Jurkat, Clone E6-1 (cell line): ENCODE measurements around the gene SF3A2.

Experiments
- DNase-seq: peaks from one replicate; pipeline ENCODE4 v3.0.0-alpha.2; 2011; ENCODE audit warnings: low read depth, low spot score
- H3K4me3 ChIP-seq: 2 replicates; pipeline ENCODE4 v1.5.1; 2011; ENCODE audit warnings: mild to moderate bottlenecking, low read length, control low read depth, moderate library complexity

Gene SF3A2

DNA sequence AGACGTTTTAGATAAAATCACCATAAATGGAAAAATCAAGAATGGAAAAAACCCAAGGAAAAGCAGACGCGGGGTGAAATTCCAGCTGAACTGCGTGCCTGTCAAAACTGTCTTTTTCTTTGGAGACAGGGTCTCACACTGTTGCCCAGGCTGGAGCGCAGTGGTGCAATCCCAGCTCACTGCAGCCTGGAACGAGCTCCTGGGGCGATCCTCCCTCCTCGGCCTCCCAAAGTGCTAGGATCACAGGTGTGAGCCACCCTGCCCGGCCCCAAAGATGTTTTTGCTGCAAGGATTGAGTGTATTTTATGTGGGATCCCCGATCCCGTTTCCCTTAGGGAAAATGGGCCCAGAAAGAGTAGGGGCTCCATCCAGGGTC lies 46.2 kb downstream of the SF3A2 start:
- H3K4me3 ChIP-seq = no peak overlapping the region
- no peak for DNase-seq

DNA sequence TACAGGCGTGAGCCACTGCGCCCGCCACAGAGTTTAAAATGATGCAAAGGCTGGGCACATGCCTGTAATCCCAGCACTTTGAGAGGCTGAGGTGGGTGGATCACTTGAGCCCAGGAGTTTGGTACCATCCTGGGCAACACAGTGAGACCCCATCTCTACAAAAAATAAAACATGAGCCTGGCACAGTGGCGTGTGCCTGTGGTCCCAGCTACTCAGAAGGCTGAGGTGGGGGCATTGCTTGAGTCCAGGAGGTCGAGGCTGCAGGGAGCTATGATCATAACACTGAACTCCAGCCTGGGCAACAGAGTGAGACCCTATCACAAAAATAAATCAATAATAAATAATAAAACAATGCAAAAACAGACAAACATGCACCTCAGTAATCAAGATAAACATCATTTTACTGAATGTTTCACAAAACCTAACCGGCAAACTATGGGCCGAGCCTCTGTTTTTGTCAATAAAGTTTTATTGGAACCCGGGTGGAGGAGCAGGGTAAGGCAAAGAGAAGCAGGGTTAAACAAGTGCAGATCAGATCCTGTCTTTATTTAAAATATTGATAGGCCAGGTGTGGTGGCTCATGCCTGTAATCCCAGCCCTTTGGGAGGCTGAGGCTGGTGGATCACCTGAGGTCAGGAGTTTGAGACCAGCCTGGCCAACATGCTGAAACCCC lies 47.3 kb downstream of the SF3A2 start:
- DNase-seq = no peak
- H3K4me3 ChIP-seq = no peak overlapping the region

DNA sequence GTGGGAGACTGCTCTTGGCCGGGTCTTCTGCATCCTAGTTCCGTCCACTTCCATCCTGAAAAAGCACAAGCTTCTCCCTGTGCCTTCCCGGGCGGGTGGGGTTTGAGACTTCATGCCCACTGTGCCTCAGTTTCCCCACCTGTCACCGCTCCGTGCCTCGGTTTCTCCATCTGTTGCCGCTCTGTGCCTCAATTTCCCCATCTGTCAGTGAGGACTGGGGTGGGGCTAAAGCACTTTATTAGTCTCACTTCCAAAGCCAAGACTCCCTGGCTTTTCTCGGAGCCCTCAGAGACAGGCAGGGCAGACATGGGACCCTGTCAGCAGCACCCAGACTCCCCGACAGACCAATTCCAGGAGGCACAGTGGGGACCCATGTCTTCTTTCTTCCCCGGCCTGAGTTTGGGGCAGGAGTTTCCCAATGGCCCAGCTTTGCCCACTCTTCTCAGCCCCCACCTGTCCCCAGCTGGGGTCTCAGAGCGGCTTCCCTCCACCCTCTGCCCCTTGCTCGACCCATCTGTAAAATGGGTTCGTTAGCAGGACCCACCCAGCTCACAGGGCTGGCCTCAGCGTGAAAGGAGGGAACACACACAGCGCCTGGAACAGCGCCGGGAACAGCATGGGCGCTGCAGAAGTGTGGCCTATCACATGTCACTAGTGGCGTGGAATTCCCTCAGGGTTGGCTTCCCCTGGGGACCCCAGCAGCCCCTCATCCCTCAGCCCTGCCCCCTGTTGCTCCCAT lies 49.9 kb downstream of the SF3A2 start:
- DNase-seq = no peak
- H3K4me3 ChIP-seq = no peak overlapping the region

DNA sequence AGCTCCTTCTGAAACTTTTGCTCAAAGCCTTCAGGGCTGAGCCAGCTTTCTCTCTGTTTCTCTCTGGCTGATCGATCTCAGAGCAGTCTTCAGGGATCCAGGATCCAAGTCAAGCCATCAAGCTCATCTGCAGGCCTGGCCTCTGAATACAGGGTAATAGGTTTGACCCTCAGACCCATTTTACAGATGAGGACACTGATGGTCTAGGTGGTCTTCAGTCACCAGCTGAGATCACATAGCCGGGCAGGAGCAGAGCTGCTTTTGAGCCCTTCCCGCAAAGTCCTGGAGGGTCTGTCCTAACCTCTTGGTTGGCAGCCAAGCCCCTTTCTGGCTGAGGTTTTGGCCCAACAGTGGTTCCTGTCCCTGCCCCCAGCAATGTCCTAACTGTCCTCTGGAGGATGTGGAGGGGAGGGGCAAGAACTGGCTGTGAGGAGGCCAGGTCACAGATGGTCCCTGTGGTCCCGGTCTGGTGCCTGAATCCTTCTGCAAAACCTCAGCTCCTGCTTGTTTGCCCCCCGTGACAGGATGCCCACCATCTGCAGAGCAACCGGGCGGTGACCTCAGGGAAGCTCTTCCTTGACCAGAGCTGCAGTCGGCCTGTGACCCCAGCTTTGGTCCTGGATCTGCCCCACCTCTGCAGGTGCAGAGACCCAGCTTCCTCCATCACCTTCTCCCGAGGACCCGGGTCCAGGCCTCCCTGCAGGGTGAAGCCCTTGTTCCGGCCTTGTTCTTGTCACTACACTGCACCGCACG lies 51.1 kb downstream of the SF3A2 start:
- no peak for DNase-seq
- H3K4me3 ChIP-seq = no peak overlapping the region

- H3K4me3 ChIP-seq = no peak overlapping the region
- DNase-seq = no peak
Observed at GRCh38 chr19:2288338-2288817, 51.8 kb downstream of the SF3A2 start.

GRCh38 chr19:2288818-2289713 lies 52.4 kb downstream of the SF3A2 start:
- H3K4me3 ChIP-seq = no peak overlapping the region; the same call in 1 of the 2 replicates
- no peak for DNase-seq

GRCh38 chr19:2289714-2290435 lies 53.3 kb downstream of the SF3A2 start:
- no peak for DNase-seq
- peak overlapping the region; percentile 37 for H3K4me3 ChIP-seq

- H3K4me3 ChIP-seq = no peak overlapping the region
- no peak for DNase-seq
Observed at GRCh38 chr19:2290441-2291184, 54.0 kb downstream of the SF3A2 start.

DNA sequence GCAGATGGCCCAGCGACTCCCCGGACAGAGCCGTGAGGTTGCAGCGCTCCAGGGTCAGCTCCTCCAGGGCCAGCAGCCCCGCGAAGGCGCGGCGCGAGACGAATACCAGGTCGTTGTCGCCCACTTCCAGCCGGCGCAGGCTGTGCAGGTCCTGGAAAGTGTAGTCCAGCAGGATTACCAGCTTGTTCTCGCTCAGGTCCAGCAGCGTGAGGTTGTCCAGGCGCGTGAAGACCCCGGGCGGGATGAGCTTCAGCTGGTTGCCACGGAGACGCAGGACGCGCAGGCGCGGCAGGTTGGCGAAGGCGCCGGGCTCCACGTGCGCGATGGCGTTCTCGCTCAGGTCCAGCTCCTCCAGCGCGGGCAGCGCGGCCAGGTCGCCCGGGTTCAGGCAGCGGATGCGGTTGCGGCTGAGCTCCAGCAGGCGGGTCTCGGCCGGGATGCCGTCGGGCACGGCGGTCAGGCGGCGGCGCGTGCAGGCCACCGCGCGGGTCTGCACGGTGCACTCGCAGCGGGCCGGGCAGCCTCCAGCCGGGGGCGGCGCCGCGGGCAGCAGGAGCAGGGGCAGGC lies 54.6 kb downstream of the SF3A2 start:
- no peak for DNase-seq
- no peak overlapping the region for H3K4me3 ChIP-seq

DNA sequence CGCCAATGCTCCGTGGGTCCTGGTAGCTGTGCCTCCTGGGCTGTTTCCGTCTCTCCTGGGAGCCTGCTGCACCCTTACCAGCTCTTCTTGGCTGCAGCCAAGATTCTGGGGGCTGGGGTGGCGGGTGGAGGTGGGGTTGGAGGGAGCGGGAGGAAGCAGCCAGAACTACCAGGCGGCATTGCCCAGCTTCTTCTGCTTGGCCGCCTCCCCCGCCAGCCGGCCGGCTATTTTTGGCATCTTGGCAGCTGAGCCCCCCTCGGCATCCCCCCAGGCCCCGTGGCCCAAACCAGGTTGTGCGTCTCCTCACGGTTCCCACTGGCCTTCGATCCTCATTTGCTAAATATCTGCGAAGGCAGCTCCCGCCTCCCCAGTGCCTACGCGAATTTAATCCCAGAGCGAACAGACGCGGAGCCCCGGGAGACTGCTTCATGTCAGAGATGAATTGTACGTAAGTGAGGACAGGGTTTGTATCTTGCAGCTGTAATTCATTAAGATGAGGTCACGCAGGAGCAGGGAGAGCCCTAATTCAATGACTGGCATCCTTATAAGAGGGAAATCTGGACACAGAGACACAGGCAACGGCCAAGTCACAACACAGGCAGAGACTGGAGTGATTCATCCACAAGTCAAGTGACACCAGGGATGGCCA lies 58.2 kb downstream of the SF3A2 start:
- H3K4me3 ChIP-seq = no peak overlapping the region
- DNase-seq = no peak

DNA sequence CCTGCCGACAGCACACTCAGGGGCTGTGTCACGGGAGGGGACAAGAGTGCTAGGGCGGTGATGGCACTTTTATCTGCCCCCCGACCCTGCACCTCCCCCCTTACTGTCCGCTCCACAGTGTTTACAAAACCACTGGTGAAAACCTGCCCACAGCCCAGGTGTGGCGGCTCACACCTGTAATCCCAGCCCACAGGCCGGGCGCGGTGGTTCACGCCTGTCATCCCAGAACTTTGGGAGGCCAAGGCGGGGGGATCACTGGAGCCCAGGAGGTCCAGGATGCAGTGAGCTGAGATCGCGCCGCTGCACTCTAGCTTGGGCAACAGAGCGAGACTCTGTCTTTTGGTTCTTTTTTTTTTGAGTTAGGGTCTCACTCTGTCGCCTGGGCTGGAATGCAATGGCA lies 59.5 kb downstream of the SF3A2 start:
- DNase-seq = no peak
- no peak overlapping the region for H3K4me3 ChIP-seq
